Naive thymus-derived CD8-positive, alpha-beta T cell (primary cell): Measurements from ENCODE around the gene SFMBT2. TPM values are rescaled to one million over a fixed set of nuclear protein-coding genes. Genes with fewer than 3 reads are reported as not detected.

ENCODE experiments used
- ATAC-seq, 2 donors: fragments of 150-1000 bp; cut with Tn5 transposase in 1 of 2; sonication (Bioruptor Pico), chemical (Tn5 transposase) in 1 of 2; 1 replicate in 1 of 2; 2 replicates in 1 of 2; pipeline ENCODE4 v1.10.0; 2021; ENCODE audit warnings: mild to moderate bottlenecking in 2 of 2, moderate library complexity in 2 of 2
- POLR2A ChIA-PET: fragments of 350-600 bp; sonication (Branson Sonifier 250); formaldehyde crosslinking; loops from one replicate; lab custom pipeline; 2021; ENCODE audit warnings: antibody characterized with exemption; lab: Charles Lee
- DNase-seq, 10 donors: peaks; one replicate each; pipeline versions ENCODE4 v3.0.0 to v3.0.0-alpha.2; 2020 to 2022
- H3K27ac Mint-ChIP-seq, 10 donors: one replicate each; pipeline ENCODE4 v1.8.0; 2020 to 2022; ENCODE audit warnings: mild to moderate bottlenecking in 10 of 10, mixed read lengths in 10 of 10, moderate library complexity in 4 of 10, inconsistent platforms in 1 of 10
- H3K27me3 Mint-ChIP-seq, 5 donors: one replicate each; pipeline ENCODE4 v1.8.0; 2021 to 2022; ENCODE audit warnings: mixed read lengths in 5 of 5
- H3K36me3 Mint-ChIP-seq, 3 donors: one replicate each; pipeline ENCODE4 v1.8.0; 2020 to 2022; ENCODE audit warnings: mixed read lengths in 3 of 3, mild to moderate bottlenecking in 2 of 3, inconsistent platforms in 1 of 3
- H3K4me1 Mint-ChIP-seq, 4 donors: one replicate each; pipeline ENCODE4 v1.8.0; 2021 to 2022; ENCODE audit warnings: mixed read lengths in 4 of 4
- H3K4me3 Mint-ChIP-seq, 10 donors: one replicate each; pipeline ENCODE4 v1.8.0; 2020 to 2022; ENCODE audit warnings: mild to moderate bottlenecking in 10 of 10, mixed read lengths in 10 of 10, moderate library complexity in 6 of 10, inconsistent platforms in 1 of 10
- H3K9me3 Mint-ChIP-seq, 9 donors: one replicate each; pipeline ENCODE4 v1.8.0; 2020 to 2022; ENCODE audit warnings: mixed read lengths in 9 of 9, mild to moderate bottlenecking in 3 of 9, inconsistent platforms in 1 of 9, moderate library complexity in 1 of 9
- polyA plus RNA-seq, 3 donors: library from polyadenylated mRNA; unstranded; fragments of 300-500 nt; fragmentation: Illumina TruSeq; gene quantifications; one replicate each; pipeline ENCODE4 v1.2.3, GENCODE V29; 2021
- total RNA-seq, 8 experiments: library from RNA in 2 of 8; stranded (reverse) in 2 of 8; gene quantifications; one replicate each; pipeline ENCODE4 v1.2.3 and lab custom pipeline; 2021 to 2026

SFMBT2 gene
- total and polyA plus RNA-seq, 5 experiments from 2014 or later: 2.2 to 31.8 (median 6.7) TPM

GRCh38 chr10:7333961-7334641, 76.7 kb downstream of the SFMBT2 start:
- Mint-ChIP-seq H3K36me3 (peaks cover under 1 to 50% (median 45%) of the 10 kb centered on the region in 3 donors), H3K4me3 (no peak overlapping the region), H3K9me3 (peaks cover 0 to 13% (median 3%) of the 10 kb centered on the region in 9 donors), H3K27me3 (no peaks in the 10 kb centered on the region), H3K4me1 (peaks cover 49 to 81% (median 73%) of the 10 kb centered on the region in 4 donors), H3K27ac (peak overlapping the region in 6 of 10 donors; percentile 11 to 91 (median 42))
- ATAC-seq (no peak), DNase-seq (no peak)
- POLR2A ChIA-PET: no interaction called here

DNA sequence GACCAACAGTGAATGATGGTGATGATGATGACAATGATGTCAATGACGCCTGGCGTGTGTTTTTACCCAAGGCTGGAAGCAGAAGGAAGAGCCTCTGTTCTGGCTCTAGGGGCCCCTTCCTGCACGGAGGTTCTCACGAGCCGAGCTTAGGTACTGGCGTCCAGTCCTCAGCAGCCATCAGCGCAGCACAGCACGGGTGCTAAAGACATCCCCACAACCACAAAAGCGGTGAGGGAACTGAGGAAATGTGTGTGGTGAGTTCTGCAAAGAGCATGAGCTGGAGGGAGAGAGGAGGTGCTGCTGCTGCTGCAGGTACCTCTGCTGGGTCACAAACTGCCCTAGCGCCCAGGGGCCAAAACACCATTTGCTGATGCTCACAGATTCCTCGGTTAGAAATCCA, 81.6 kb downstream of the SFMBT2 start:
- H3K9me3 Mint-ChIP-seq: peaks cover 4 to 46% (median 10%) of the 10 kb centered on the region in 9 donors
- no peak for ATAC-seq
- no peak overlapping the region for H3K27ac Mint-ChIP-seq
- H3K36me3 Mint-ChIP-seq: peaks cover 22 to 65% (median 54%) of the 10 kb centered on the region in 3 donors
- H3K4me3 Mint-ChIP-seq: peak overlapping the region in 1 of 10 donors; percentile 12
- DNase-seq: no peak
- no peaks in the 10 kb centered on the region for H3K27me3 Mint-ChIP-seq
- POLR2A ChIA-PET: no interaction called here
- peaks cover 26 to 46% (median 37%) of the 10 kb centered on the region in 4 donors for H3K4me1 Mint-ChIP-seq

DNA sequence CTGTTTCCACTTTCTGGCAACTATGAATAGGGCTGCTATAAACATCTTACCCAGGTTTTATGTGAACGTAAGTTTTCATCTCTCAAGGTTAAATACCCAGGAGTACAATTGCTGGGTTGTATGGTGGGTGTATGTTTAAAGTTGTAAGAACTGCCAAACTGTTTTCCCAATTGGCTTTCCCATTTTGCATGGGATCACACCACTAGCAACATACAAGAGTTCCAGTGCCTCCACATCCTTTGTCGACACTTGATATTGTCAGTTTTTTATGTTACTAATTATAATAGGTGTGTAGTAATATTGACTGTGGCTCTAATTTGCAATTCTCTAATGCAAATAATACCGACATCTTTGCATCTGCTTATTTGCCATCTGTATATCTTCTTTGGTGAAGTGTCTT, 82.9 kb downstream of the SFMBT2 start:
- Mint-ChIP-seq H3K27ac (no peak overlapping the region), H3K27me3 (no peaks in the 10 kb centered on the region), H3K36me3 (peaks cover 25 to 70% (median 56%) of the 10 kb centered on the region in 3 donors), H3K4me3 (no peak overlapping the region), H3K4me1 (peaks cover 22 to 42% (median 28%) of the 10 kb centered on the region in 4 donors), H3K9me3 (peaks cover 4 to 49% (median 10%) of the 10 kb centered on the region in 9 donors)
- DNase-seq: no peak
- no peak for ATAC-seq
- POLR2A ChIA-PET: no interaction called here

GRCh38 chr10:7322623-7323022, 88.2 kb downstream of the SFMBT2 start:
- H3K27me3 Mint-ChIP-seq: no peaks in the 10 kb centered on the region
- H3K4me1 Mint-ChIP-seq: peaks cover 30 to 44% (median 36%) of the 10 kb centered on the region in 4 donors
- peak overlapping the region in 1 of 10 donors; percentile 21 for H3K27ac Mint-ChIP-seq
- no peak overlapping the region for H3K4me3 Mint-ChIP-seq
- peaks cover 0 to 31% (median 8%) of the 10 kb centered on the region in 9 donors for H3K9me3 Mint-ChIP-seq
- no peak for DNase-seq
- ATAC-seq: no peak
- POLR2A ChIA-PET: no interaction called here
- peaks cover 18 to 49% (median 37%) of the 10 kb centered on the region in 3 donors for H3K36me3 Mint-ChIP-seq

- Mint-ChIP-seq H3K36me3 (peaks cover 13 to 35% (median 29%) of the 10 kb centered on the region in 3 donors), H3K27ac (peak overlapping the region; percentile 38 to 94 (median 79)), H3K27me3 (no peaks in the 10 kb centered on the region), H3K4me1 (peaks cover 45 to 65% (median 58%) of the 10 kb centered on the region in 4 donors), H3K9me3 (peaks cover 0 to 16% (median 7%) of the 10 kb centered on the region in 9 donors), H3K4me3 (peak overlapping the region in 8 of 10 donors; percentile 11 to 79 (median 44))
- POLR2A ChIA-PET: no interaction called here
- DNase-seq: no peak
- no peak for ATAC-seq
These were observed 90.8 kb downstream of the SFMBT2 start for GRCh38 chr10:7320072-7320471.

DNA sequence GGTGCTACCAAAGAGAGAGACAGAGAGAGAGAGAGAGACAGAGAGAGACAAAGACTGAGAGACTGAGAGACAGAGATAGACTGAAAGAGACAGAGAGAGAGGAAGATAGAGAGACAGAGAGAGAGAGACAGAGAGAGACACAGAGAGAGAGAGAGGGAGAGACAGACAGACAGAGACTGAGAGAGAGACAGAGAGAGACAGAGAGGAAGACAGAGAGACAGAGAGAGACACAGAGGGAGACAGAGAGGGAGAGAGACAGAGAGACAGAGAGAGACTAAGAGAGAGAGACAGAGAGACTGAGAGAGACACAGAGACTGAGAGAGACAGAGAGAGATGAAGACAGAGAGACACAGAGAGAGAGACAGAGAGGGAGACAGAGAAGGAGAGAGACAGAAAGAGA, 91.2 kb downstream of the SFMBT2 start:
- H3K4me3 Mint-ChIP-seq: peak overlapping the region in 9 of 10 donors; percentile 11 to 79 (median 40)
- no peak for DNase-seq
- peaks cover 47 to 70% (median 61%) of the 10 kb centered on the region in 4 donors for H3K4me1 Mint-ChIP-seq
- no peaks in the 10 kb centered on the region for H3K27me3 Mint-ChIP-seq
- ATAC-seq: no peak
- H3K36me3 Mint-ChIP-seq: peaks cover 12 to 34% (median 28%) of the 10 kb centered on the region in 3 donors
- H3K27ac Mint-ChIP-seq: peak overlapping the region; percentile 38 to 94 (median 79)
- peaks cover 0 to 14% (median 7%) of the 10 kb centered on the region in 9 donors for H3K9me3 Mint-ChIP-seq
- POLR2A ChIA-PET: no interaction called here

GRCh38 chr10:7318836-7319235, 92.0 kb downstream of the SFMBT2 start:
- peaks cover 0 to 7% (median 4%) of the 10 kb centered on the region in 9 donors for H3K9me3 Mint-ChIP-seq
- H3K36me3 Mint-ChIP-seq: peaks cover 5 to 28% (median 21%) of the 10 kb centered on the region in 3 donors
- POLR2A ChIA-PET: no interaction called here
- H3K4me1 Mint-ChIP-seq: peaks cover 48 to 73% (median 65%) of the 10 kb centered on the region in 4 donors
- ATAC-seq (peak; percentile 33 to 51), DNase-seq (peak in 2 of 10 donors; percentile 10 to 17)
- H3K27ac Mint-ChIP-seq: peak overlapping the region in 9 of 10 donors; percentile 6 to 94 (median 81)
- peak overlapping the region in 9 of 10 donors; percentile 11 to 79 (median 50) for H3K4me3 Mint-ChIP-seq
- no peaks in the 10 kb centered on the region for H3K27me3 Mint-ChIP-seq

- H3K9me3 Mint-ChIP-seq: peaks cover 0 to 7% (median 4%) of the 10 kb centered on the region in 9 donors
- peak in 1 of 2 donors; percentile 33 for ATAC-seq
- peaks cover 5 to 31% (median 22%) of the 10 kb centered on the region in 3 donors for H3K36me3 Mint-ChIP-seq
- peaks cover 50 to 80% (median 68%) of the 10 kb centered on the region in 4 donors for H3K4me1 Mint-ChIP-seq
- no peak for DNase-seq
- peak overlapping the region in 4 of 10 donors; percentile 20 to 79 (median 28) for H3K4me3 Mint-ChIP-seq
- H3K27me3 Mint-ChIP-seq: no peaks in the 10 kb centered on the region
- H3K27ac Mint-ChIP-seq: peak overlapping the region in 6 of 10 donors; percentile 1 to 92 (median 20)
- POLR2A ChIA-PET: no interaction called here
These were observed 92.9 kb downstream of the SFMBT2 start for GRCh38 chr10:7317786-7318446.

GRCh38 chr10:7316839-7317238, 94.0 kb downstream of the SFMBT2 start:
- Mint-ChIP-seq H3K4me3 (peak overlapping the region in 2 of 10 donors; percentile 6 to 7), H3K27ac (peak overlapping the region in 2 of 10 donors; percentile 45 to 80)

GRCh38 chr10:7315906-7316305, 94.9 kb downstream of the SFMBT2 start:
- peak overlapping the region in 8 of 10 donors; percentile 27 to 80 (median 52) for H3K27ac Mint-ChIP-seq
- DNase-seq: no peak
- no peaks in the 10 kb centered on the region for H3K27me3 Mint-ChIP-seq
- peaks cover 55 to 93% (median 80%) of the 10 kb centered on the region in 4 donors for H3K4me1 Mint-ChIP-seq
- peak overlapping the region in 2 of 10 donors; percentile 3 to 8 for H3K4me3 Mint-ChIP-seq
- ATAC-seq: no peak
- peaks cover 0 to 2% (median 0%) of the 10 kb centered on the region in 9 donors for H3K9me3 Mint-ChIP-seq
- peaks cover 3 to 24% (median 5%) of the 10 kb centered on the region in 3 donors for H3K36me3 Mint-ChIP-seq
- POLR2A ChIA-PET: interaction anchor here (0.6 kb wide), 1 partner anchor 11 kb away, joined by 3 read pairs; no protein-coding TSS in a partner anchor

More at GRCh38 chr10:7316839-7317238, 94.0 kb downstream of the SFMBT2 start:
- H3K36me3 Mint-ChIP-seq: peaks cover 0 to 26% (median 11%) of the 10 kb centered on the region in 3 donors
- ATAC-seq (no peak), DNase-seq (no peak)
- H3K4me1 Mint-ChIP-seq: peaks cover 53 to 89% (median 74%) of the 10 kb centered on the region in 4 donors
- no peaks in the 10 kb centered on the region for H3K27me3 Mint-ChIP-seq
- peaks cover 0 to 2% (median 0%) of the 10 kb centered on the region in 9 donors for H3K9me3 Mint-ChIP-seq
- POLR2A ChIA-PET: no interaction called here

- Mint-ChIP-seq H3K4me3 (peak overlapping the region in 1 of 10 donors; percentile 8), H3K9me3 (no peaks in the 10 kb centered on the region), H3K36me3 (peaks cover 5 to 25% (median 9%) of the 10 kb centered on the region in 3 donors), H3K4me1 (peaks cover 44 to 76% (median 66%) of the 10 kb centered on the region in 4 donors), H3K27me3 (no peaks in the 10 kb centered on the region), H3K27ac (peak overlapping the region in 4 of 10 donors; percentile 51 to 80 (median 71))
- POLR2A ChIA-PET: no interaction called here
- ATAC-seq (no peak), DNase-seq (no peak)
These were observed 96.7 kb downstream of the SFMBT2 start for GRCh38 chr10:7314170-7314569.

DNA sequence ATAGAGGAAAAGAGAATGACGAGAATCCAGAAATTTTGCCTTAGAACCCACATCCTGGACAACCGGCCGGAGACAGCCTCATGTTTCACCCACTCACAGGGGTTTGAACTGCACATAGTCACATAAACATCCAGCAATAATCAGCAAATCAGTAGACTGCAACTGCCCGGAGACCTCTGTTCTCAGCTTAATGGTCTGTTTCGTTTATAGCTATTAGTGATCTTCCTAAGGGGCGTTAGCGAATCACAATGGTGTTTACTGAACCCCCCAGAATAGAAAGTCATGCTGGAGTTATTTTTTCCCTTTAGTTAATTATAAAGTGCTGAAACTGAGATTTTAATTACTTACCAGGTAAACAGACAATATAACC, 98.4 kb downstream of the SFMBT2 start:
- no peak for DNase-seq
- H3K9me3 Mint-ChIP-seq: peaks cover 0 to 5% (median 0%) of the 10 kb centered on the region in 9 donors
- POLR2A ChIA-PET: no interaction called here
- no peaks in the 10 kb centered on the region for H3K27me3 Mint-ChIP-seq
- ATAC-seq: no peak
- peaks cover 35 to 74% (median 54%) of the 10 kb centered on the region in 4 donors for H3K4me1 Mint-ChIP-seq
- peak overlapping the region in 1 of 10 donors; percentile 88 for H3K27ac Mint-ChIP-seq
- no peak overlapping the region for H3K4me3 Mint-ChIP-seq
- H3K36me3 Mint-ChIP-seq: peaks cover 15 to 29% (median 23%) of the 10 kb centered on the region in 3 donors
